ENCODE data around the gene OTOGL. TPM values are rescaled to one million over a fixed set of nuclear protein-coding genes. Genes with fewer than 3 reads are reported as not detected.
"Not testable (repeated sequence)": the region's sequence is repeated elsewhere in the genome, so short reads cannot be mapped to it uniquely, and the experiment has no call there.

OTOGL gene
- total RNA-seq, 2 donors from 2014 or later: not detected

GRCh38 chr12:80235944-80236343 lies 136.6 kb downstream of the OTOGL start:
- Mint-ChIP-seq H3K27ac (no peak overlapping the region), H3K4me3 (no peak overlapping the region), H3K4me1 (no peaks in the 10 kb centered on the region), H3K36me3 (ENCODE audit: low read depth) (no peaks in the 10 kb centered on the region), H3K27me3 (peaks cover 10% of the 10 kb centered on the region), H3K9me3 (no peaks in the 10 kb centered on the region)
- no peak for ATAC-seq (replicated peaks)

GRCh38 chr12:80239867-80240266 lies 140.5 kb downstream of the OTOGL start:
- H3K27me3 Mint-ChIP-seq: peaks cover 7% of the 10 kb centered on the region
- no peak for ATAC-seq (replicated peaks)
- no peaks in the 10 kb centered on the region for H3K36me3 Mint-ChIP-seq (ENCODE audit: low read depth)
- H3K9me3 Mint-ChIP-seq: no peaks in the 10 kb centered on the region
- no peak overlapping the region for H3K27ac Mint-ChIP-seq
- H3K4me1 Mint-ChIP-seq: no peaks in the 10 kb centered on the region
- no peak overlapping the region for H3K4me3 Mint-ChIP-seq

- H3K36me3 Mint-ChIP-seq (ENCODE audit: low read depth): no peaks in the 10 kb centered on the region
- H3K27ac Mint-ChIP-seq: no peak overlapping the region
- H3K9me3 Mint-ChIP-seq: no peaks in the 10 kb centered on the region
- H3K4me3 Mint-ChIP-seq: no peak overlapping the region
- H3K4me1 Mint-ChIP-seq: no peaks in the 10 kb centered on the region
- peaks cover 4% of the 10 kb centered on the region for H3K27me3 Mint-ChIP-seq
- no peak for ATAC-seq (replicated peaks)
These were observed 142.4 kb downstream of the OTOGL start for GRCh38 chr12:80241576-80242273.

GRCh38 chr12:80242321-80242720 lies 143.0 kb downstream of the OTOGL start:
- Mint-ChIP-seq H3K9me3 (no peaks in the 10 kb centered on the region), H3K4me1 (no peaks in the 10 kb centered on the region), H3K36me3 (ENCODE audit: low read depth) (no peaks in the 10 kb centered on the region), H3K4me3 (no peak overlapping the region), H3K27ac (no peak overlapping the region), H3K27me3 (peaks cover 4% of the 10 kb centered on the region)
- no peak for ATAC-seq (replicated peaks)

GRCh38 chr12:80249581-80249980 lies 150.2 kb downstream of the OTOGL start:
- not testable (repeated sequence) for H3K27me3 Mint-ChIP-seq; ATAC-seq (replicated peaks); H3K4me3 Mint-ChIP-seq; H3K27ac Mint-ChIP-seq; H3K4me1 Mint-ChIP-seq; H3K9me3 Mint-ChIP-seq; H3K36me3 Mint-ChIP-seq (ENCODE audit: low read depth)

- no peaks in the 10 kb centered on the region for H3K9me3 Mint-ChIP-seq
- no peak overlapping the region for H3K4me3 Mint-ChIP-seq
- H3K27ac Mint-ChIP-seq: no peak overlapping the region
- H3K4me1 Mint-ChIP-seq: no peaks in the 10 kb centered on the region
- no peak for ATAC-seq (replicated peaks)
- no peaks in the 10 kb centered on the region for H3K36me3 Mint-ChIP-seq (ENCODE audit: low read depth)
- peaks cover 27% of the 10 kb centered on the region for H3K27me3 Mint-ChIP-seq
These were observed 158.6 kb downstream of the OTOGL start for GRCh38 chr12:80257920-80258319.

GRCh38 chr12:80260269-80260668 lies 160.9 kb downstream of the OTOGL start:
- H3K4me1 Mint-ChIP-seq: no peaks in the 10 kb centered on the region
- peaks cover 32% of the 10 kb centered on the region for H3K27me3 Mint-ChIP-seq
- H3K27ac Mint-ChIP-seq: no peak overlapping the region
- H3K9me3 Mint-ChIP-seq: no peaks in the 10 kb centered on the region
- H3K4me3 Mint-ChIP-seq: no peak overlapping the region
- H3K36me3 Mint-ChIP-seq (ENCODE audit: low read depth): no peaks in the 10 kb centered on the region
- no peak for ATAC-seq (replicated peaks)

GRCh38 chr12:80261403-80261802 lies 162.1 kb downstream of the OTOGL start:
- Mint-ChIP-seq H3K9me3 (no peaks in the 10 kb centered on the region), H3K27me3 (peaks cover 32% of the 10 kb centered on the region), H3K36me3 (ENCODE audit: low read depth) (no peaks in the 10 kb centered on the region), H3K27ac (no peak overlapping the region), H3K4me1 (no peaks in the 10 kb centered on the region), H3K4me3 (no peak overlapping the region)
- ATAC-seq (replicated peaks): no peak

GRCh38 chr12:80262346-80262745 lies 163.0 kb downstream of the OTOGL start:
- no peaks in the 10 kb centered on the region for H3K36me3 Mint-ChIP-seq (ENCODE audit: low read depth)
- peaks cover 25% of the 10 kb centered on the region for H3K27me3 Mint-ChIP-seq
- no peaks in the 10 kb centered on the region for H3K9me3 Mint-ChIP-seq
- no peak for ATAC-seq (replicated peaks)
- H3K27ac Mint-ChIP-seq: no peak overlapping the region
- H3K4me1 Mint-ChIP-seq: no peaks in the 10 kb centered on the region
- H3K4me3 Mint-ChIP-seq: no peak overlapping the region

- Mint-ChIP-seq H3K9me3 (no peaks in the 10 kb centered on the region), H3K4me1 (no peaks in the 10 kb centered on the region), H3K36me3 (ENCODE audit: low read depth) (no peaks in the 10 kb centered on the region), H3K27me3 (peaks cover 24% of the 10 kb centered on the region), H3K27ac (no peak overlapping the region), H3K4me3 (no peak overlapping the region)
- no peak for ATAC-seq (replicated peaks)
These were observed 163.4 kb downstream of the OTOGL start for GRCh38 chr12:80262771-80263170.

- H3K27me3 Mint-ChIP-seq: peaks cover 19% of the 10 kb centered on the region
- H3K9me3 Mint-ChIP-seq: no peaks in the 10 kb centered on the region
- H3K4me1 Mint-ChIP-seq: no peaks in the 10 kb centered on the region
- no peak overlapping the region for H3K4me3 Mint-ChIP-seq
- H3K27ac Mint-ChIP-seq: no peak overlapping the region
- H3K36me3 Mint-ChIP-seq (ENCODE audit: low read depth): no peaks in the 10 kb centered on the region
- no peak for ATAC-seq (replicated peaks)
These were observed 165.0 kb downstream of the OTOGL start for GRCh38 chr12:80264386-80264785.

GRCh38 chr12:80264891-80265290 lies 165.6 kb downstream of the OTOGL start:
- Mint-ChIP-seq H3K4me1 (no peaks in the 10 kb centered on the region), H3K27ac (no peak overlapping the region), H3K4me3 (no peak overlapping the region), H3K36me3 (ENCODE audit: low read depth) (no peaks in the 10 kb centered on the region), H3K9me3 (no peaks in the 10 kb centered on the region), H3K27me3 (peaks cover 13% of the 10 kb centered on the region)
- ATAC-seq (replicated peaks): no peak

GRCh38 chr12:80268924-80269749 lies 169.8 kb downstream of the OTOGL start:
- peaks cover 9% of the 10 kb centered on the region for H3K27me3 Mint-ChIP-seq
- H3K4me3 Mint-ChIP-seq: no peak overlapping the region
- ATAC-seq (replicated peaks): peak; percentile 81

GRCh38 chr12:80269803-80270552 lies 170.6 kb downstream of the OTOGL start:
- H3K4me3 Mint-ChIP-seq: no peak overlapping the region
- ATAC-seq (replicated peaks): no peak
- no peaks in the 10 kb centered on the region for H3K36me3 Mint-ChIP-seq (ENCODE audit: low read depth)
- H3K27me3 Mint-ChIP-seq: peaks cover 5% of the 10 kb centered on the region
- H3K27ac Mint-ChIP-seq: no peak overlapping the region
- H3K9me3 Mint-ChIP-seq: no peaks in the 10 kb centered on the region
- no peaks in the 10 kb centered on the region for H3K4me1 Mint-ChIP-seq

More at GRCh38 chr12:80268924-80269749, 169.8 kb downstream of the OTOGL start:
- no peaks in the 10 kb centered on the region for H3K36me3 Mint-ChIP-seq (ENCODE audit: low read depth)
- H3K27ac Mint-ChIP-seq: no peak overlapping the region
- H3K9me3 Mint-ChIP-seq: no peaks in the 10 kb centered on the region
- no peaks in the 10 kb centered on the region for H3K4me1 Mint-ChIP-seq

Data from activated T-helper 17 cell treated with anti-CD3 and anti-CD28 coated beads, Interleukin-2, amount 50 U/mL, for 72 hours (primary cell).